Adrenal gland (tissue), 12 donors: Measurements from ENCODE around the gene UBL5. TPM values are rescaled to one million over a fixed set of nuclear protein-coding genes. Genes with fewer than 3 reads are reported as not detected.

Source experiments
- DNase-seq, 7 donors: peaks; one replicate each; pipeline ENCODE4 v3.0.0-alpha.2; 2019 to 2020
- H3K27ac ChIP-seq, 5 donors: fragments of 200-600 bp; sonication (generic) in 4 of 5; 1 replicate in 3 of 5; 2 replicates in 2 of 5; pipeline versions ENCODE4 v1.5.1 to v1.8.0; 2016 to 2020; ENCODE audit warnings: mild to moderate bottlenecking in 1 of 5
- H3K27me3 ChIP-seq: fragments of 200-600 bp; 2 replicates; pipeline ENCODE4 v1.8.0; 2021
- H3K36me3 ChIP-seq, 2 donors: fragments of 200-600 bp; replicated peaks in 1 of 2; 1 replicate in 1 of 2; 2 replicates in 1 of 2; pipeline versions ENCODE4 v1.5.1 to v1.8.0; 2018 to 2022
- H3K4me1 ChIP-seq, 2 donors: fragments of 200-600 bp; replicated peaks in 1 of 2; 1 replicate in 1 of 2; 2 replicates in 1 of 2; pipeline versions ENCODE4 v1.5.1 to v1.8.0; 2018 to 2021
- H3K4me3 ChIP-seq, 4 donors: fragments of 200-600 bp; sonication (generic) in 3 of 4; one replicate each; pipeline ENCODE4 v1.5.1; 2016 to 2018
- H3K9me3 ChIP-seq, 3 donors: fragments of 200-600 bp; sonication (generic) in 1 of 3; replicated peaks in 1 of 3; 1 replicate in 2 of 3; 2 replicates in 1 of 3; pipeline versions ENCODE4 v1.5.1 to v1.8.0; 2016 to 2021
- POLR2A ChIP-seq, 2 donors: fragments of 450-650 bp; IDR thresholded peaks; one replicate each; pipeline ENCODE4 v1.6.1; 2017; ENCODE audit warnings: antibody characterized with exemption in 2 of 2, mild to moderate bottlenecking in 2 of 2, moderate library complexity in 1 of 2
- WGBS, 4 donors: extraction: QIAGEN DNeasy Blood & Tissue Kit in 2 of 4; methylation state at CpG; one replicate each; pipeline versions ENCODE4 v1.1.5 to v1.1.7; 2013 to 2017; 5-methylcytosine and 5-hydroxymethylcytosine counted together
- intact Hi-C, 2 donors: fragments of 100-400 bp; cut with DNase I; formaldehyde crosslinking; loops; one replicate each; pipeline versions ENCODE4 v1.14.1 to v1.15.0; 2022 to 2023
- polyA plus RNA-seq, 3 donors: library from polyadenylated mRNA; stranded (reverse); fragments of 200-250 nt in 2 of 3; fragments of 350-450 nt in 1 of 3; fragmentation: Illumina TruSeq in 1 of 3; extraction: RNeasy Lipid Tissue Mini Kit (QIAGEN cat#74804) in 1 of 3; gene quantifications; one replicate each; pipeline ENCODE4 v1.2.3, GENCODE V29; 2013 to 2014
- total RNA-seq, 9 donors: library from RNA; depleted of rRNA in 4 of 9; stranded (reverse); fragments of >200 nt in 4 of 9; fragments of 120-200 nt in 1 of 9; fragmentation: NEBNext Ultra II Directional in 1 of 9; extraction: Animal tissue kit (Norgen Biotek cat#: 25700) in 1 of 9; gene quantifications; one replicate each; pipeline versions ENCODE4 v1.1.0 to v1.2.4, GENCODE V29; 2013 to 2023
- TF ChIP-seq, protein P1 (sequence below), 6 experiments: fragments of 450-650 bp in 4 of 6; fragments of 200-600 bp in 2 of 6; sonication (generic) in 1 of 6; IDR thresholded peaks; 1 replicate in 5 of 6; 2 replicates in 1 of 6; pipeline versions ENCODE4 v1.5.1 to v1.8.0; 2016 to 2021; ENCODE audit warnings: antibody characterized with exemption in 6 of 6, mild to moderate bottlenecking in 2 of 6, moderate library complexity in 1 of 6
- donor health status: healthy with polysubstance abuse.
- donor health status: Bipolar disorder and iron deficiency.
- donor health status: DM: yes; HTN: yes; CAD: no.
- donor health status: DM: no; HTN: no; CAD: no.
- donor health status: DM: no; HTN: no; CAD: no.
- donor health status: DM: yes; HTN: yes; CAD: no.

UBL5 gene
- total and polyA plus RNA-seq, 12 donors: 352 to 2,424 (median 513) TPM

DNA sequence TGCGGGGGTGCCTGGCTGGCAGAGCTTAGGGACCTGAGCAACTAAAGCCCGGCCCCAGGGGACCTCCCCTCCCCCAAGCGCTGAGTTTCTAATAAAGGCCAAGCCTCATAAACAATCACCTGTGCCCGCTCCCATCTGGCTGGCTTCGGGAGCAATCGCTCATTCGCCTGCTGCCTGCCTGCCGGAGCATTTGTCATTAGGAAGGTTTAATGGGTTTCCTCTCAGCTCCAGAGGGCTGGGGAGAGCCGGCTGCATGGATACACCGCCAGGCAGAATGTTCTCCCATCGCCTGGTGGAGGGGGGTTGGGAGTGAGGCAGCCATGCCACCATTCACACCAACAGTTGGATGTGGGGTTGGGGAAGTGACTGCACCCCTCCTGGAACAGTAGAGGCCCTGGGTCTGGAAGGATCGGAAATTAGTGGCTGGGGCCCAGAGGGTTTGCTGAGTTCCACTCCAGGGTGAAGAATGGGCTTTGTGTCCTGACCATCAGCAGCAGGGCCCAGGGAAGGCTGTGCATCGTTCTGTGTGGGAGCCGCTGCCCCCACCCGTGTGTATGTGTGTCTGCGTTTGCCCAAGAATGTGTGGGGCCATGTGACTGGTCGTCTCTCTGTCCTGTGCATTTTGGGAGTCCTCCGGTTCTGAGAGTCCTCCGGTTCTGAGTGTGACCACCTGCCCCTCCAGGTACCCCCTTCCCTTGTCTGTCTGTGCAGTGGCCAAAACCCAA, 22.7 kb downstream of the UBL5 start:
- Histone ChIP-seq H3K4me1 (peaks cover 6 to 10% of the 10 kb centered on the region in 2 donors), H3K27ac (no peak overlapping the region), H3K27me3 (no peaks in the 10 kb centered on the region), H3K36me3 (peaks cover 0 to 14% of the 10 kb centered on the region in 2 donors), H3K9me3 (no peaks in the 10 kb centered on the region), H3K4me3 (no peak overlapping the region)
- no peak for DNase-seq
- TF ChIP-seq, protein P1, sequence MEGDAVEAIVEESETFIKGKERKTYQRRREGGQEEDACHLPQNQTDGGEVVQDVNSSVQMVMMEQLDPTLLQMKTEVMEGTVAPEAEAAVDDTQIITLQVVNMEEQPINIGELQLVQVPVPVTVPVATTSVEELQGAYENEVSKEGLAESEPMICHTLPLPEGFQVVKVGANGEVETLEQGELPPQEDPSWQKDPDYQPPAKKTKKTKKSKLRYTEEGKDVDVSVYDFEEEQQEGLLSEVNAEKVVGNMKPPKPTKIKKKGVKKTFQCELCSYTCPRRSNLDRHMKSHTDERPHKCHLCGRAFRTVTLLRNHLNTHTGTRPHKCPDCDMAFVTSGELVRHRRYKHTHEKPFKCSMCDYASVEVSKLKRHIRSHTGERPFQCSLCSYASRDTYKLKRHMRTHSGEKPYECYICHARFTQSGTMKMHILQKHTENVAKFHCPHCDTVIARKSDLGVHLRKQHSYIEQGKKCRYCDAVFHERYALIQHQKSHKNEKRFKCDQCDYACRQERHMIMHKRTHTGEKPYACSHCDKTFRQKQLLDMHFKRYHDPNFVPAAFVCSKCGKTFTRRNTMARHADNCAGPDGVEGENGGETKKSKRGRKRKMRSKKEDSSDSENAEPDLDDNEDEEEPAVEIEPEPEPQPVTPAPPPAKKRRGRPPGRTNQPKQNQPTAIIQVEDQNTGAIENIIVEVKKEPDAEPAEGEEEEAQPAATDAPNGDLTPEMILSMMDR (IDR thresholded peaks at IDR 0.05): no peak
- 62 to 77% (median 72%) methylated on average over 12 to 19 of the region's 19 CpGs for WGBS, 4 donors
- intact Hi-C loops: no loop called here

DNA sequence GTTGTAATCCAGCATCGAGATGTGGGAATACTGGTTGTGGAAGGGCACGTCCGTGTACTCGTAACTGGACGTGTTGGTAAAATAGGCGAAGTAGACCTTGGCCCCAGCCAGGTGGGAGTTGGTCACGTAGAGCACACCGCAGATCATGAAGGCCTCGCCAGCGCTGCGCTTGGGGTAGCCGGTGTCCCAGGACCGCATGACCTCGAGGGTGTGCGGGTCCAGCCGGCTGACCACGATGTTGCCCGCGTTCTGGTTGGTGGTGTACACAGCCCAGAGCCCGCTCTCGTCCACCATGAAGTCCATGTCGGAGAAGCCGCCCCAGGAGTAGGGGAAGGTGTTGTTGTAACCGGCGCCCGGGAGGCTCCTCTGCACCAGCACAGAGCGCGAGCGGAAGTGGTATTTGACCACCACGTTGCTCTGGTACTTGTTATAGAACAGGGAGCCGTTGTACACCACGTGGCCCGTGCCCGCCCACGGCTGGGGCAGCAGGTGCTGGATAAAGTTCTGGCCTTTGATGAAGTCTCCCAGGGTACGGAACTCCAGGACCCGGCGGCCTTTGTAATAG, 26.6 kb downstream of the UBL5 start:
- Histone ChIP-seq H3K9me3 (no peaks in the 10 kb centered on the region), H3K27ac (no peak overlapping the region), H3K4me3 (no peak overlapping the region), H3K27me3 (no peaks in the 10 kb centered on the region), H3K36me3 (no peaks in the 10 kb centered on the region), H3K4me1 (no peaks in the 10 kb centered on the region)
- TF ChIP-seq, protein P1 (IDR thresholded peaks at IDR 0.05): no peak
- no peak for TF ChIP-seq POLR2A (IDR thresholded peaks at IDR 0.05)
- DNase-seq: no peak
- intact Hi-C loops: no loop called here
- 96 to 98% (median 97%) methylated on average over 24 to 38 of the region's 38 CpGs for WGBS, 4 donors

DNA sequence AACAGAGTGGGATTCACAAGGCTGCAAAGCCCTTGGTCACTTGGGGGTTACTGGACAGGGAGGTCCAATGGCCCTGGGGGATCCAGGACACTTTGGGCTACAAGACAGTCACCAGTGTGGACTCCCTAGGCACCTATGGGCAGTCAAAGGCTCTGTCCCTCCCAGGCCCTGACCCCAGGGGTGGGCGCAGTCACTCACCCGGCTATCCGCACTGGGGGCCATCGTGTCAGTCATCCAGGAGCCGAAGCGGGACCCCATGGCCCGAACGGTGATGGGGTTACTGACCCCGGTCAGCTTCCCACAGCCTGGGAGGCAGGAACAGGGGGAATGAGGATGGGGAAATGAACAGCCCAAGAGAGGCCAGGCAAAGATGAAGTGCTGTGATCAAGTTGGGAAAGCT, 28.9 kb downstream of the UBL5 start:
- TF ChIP-seq, protein P1 (IDR thresholded peaks at IDR 0.05): no peak
- TF ChIP-seq POLR2A (IDR thresholded peaks at IDR 0.05): no peak
- WGBS, 4 donors: 91 to 97% (median 96%) methylated on average over 5 to 9 of the region's 9 CpGs
- intact Hi-C loops: no loop called here

DNA sequence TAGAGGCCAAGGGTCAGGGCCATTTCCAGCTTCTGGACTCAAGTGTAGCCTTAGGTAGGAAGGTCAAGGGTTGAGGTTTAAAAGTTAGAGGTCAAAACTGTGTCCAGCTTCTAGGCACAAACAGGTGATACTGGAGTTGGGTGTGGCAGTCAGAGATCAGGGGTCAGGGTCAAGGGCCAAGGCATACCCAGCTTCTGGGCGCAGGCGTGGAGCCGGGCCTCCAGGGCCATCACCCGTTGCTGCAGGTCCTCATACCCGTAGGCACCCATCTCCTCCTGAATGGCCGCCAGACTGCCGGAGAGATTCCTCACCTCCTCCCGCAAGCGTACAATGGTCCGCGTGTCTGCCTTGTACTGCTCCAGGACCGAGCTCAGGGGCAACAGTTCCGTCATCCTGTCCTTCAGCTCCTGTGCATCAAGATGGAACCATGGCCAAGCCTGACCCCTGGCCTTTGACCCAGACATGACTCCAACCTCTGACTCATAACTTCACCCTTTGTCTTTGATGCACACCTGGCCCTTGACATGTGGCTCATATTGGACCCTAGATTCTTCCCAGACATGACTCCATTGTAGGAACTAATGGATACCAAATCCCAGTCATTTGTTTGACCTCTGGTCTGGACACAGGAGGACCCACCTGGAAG, 29.5 kb downstream of the UBL5 start:
- Histone ChIP-seq H3K27me3 (no peaks in the 10 kb centered on the region), H3K27ac (no peak overlapping the region), H3K4me1 (no peaks in the 10 kb centered on the region), H3K36me3 (no peaks in the 10 kb centered on the region), H3K4me3 (no peak overlapping the region), H3K9me3 (no peaks in the 10 kb centered on the region)
- TF ChIP-seq, protein P1 (IDR thresholded peaks at IDR 0.05): no peak
- no peak for TF ChIP-seq POLR2A (IDR thresholded peaks at IDR 0.05)
- intact Hi-C loops: no loop called here
- WGBS, 4 donors: 92 to 96% (median 94%) methylated on average over 8 to 13 of the region's 13 CpGs
- DNase-seq: no peak

More for the DNA sequence above, 28.9 kb downstream of the UBL5 start:
- Histone ChIP-seq H3K4me1 (no peaks in the 10 kb centered on the region), H3K27me3 (no peaks in the 10 kb centered on the region), H3K4me3 (no peak overlapping the region), H3K36me3 (no peaks in the 10 kb centered on the region), H3K9me3 (no peaks in the 10 kb centered on the region), H3K27ac (no peak overlapping the region)
- no peak for DNase-seq
